22Rv1 (cell line): ENCODE data around the gene RNF187.

Experiments used
- H3K27ac ChIP-seq: fragments of 450-650 bp; 2 replicates; pipeline ENCODE4 v1.5.1; 2017
- CTCF ChIP-seq: fragments of 450-650 bp; IDR thresholded peaks from 2 replicates; pipeline ENCODE4 v1.5.1; 2017; ENCODE audit warnings: mild to moderate bottlenecking
- ZFX ChIP-seq: fragments of 450-650 bp; IDR thresholded peaks from 2 replicates; pipeline ENCODE4 v1.6.1; 2017; ENCODE audit warnings: antibody characterized with exemption, borderline replicate concordance

Gene RNF187

GRCh38 chr1:228488125-228488817 lies 1.1 kb downstream of the RNF187 start:
- TF ChIP-seq ZFX (no peak), CTCF (no peak)
- peak overlapping the region; percentile 97 for H3K27ac ChIP-seq

DNA sequence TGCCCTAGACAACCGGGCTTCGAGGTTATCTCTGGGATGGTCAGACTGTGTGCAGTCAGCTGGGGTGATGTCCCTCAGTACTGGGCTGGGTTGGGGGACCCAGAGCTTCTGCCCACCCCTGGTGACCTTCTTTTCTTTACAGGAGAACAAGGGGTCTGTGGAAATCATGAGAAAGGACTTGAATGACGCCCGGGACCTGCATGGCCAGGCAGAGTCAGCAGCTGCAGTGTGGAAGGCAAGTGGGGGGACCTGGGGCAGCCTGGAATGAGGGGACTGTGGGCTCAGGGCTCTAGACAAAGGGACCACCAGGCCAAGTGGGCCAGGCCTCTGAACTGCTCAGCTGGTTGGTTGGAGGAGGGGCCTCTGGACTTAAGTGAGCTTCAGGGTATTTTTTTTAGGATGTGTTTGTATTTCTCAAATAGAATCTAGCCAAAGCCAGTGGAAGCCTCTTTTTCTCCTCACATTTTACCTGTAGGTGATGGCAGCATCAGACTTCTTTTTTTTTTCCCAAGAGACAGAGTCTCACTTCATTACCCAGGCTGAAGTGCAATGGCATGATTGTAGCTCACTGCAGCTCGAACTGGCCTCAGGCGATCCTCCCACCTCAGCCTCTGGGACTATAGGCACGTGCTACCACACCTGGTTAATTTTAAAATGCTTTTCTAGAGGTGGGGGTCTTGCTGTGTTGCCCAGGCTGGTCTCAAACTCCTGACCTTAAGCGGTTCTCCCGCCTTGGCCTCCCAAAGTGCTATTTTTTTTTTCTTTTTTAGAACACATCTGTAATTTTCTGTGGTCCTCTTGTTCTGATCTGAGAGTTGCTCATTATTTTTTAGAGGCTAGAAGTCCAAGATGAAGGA lies 1.9 kb downstream of the RNF187 start:
- H3K27ac ChIP-seq = peak overlapping the region; percentile 97
- TF ChIP-seq ZFX (no peak), CTCF (no peak)

DNA sequence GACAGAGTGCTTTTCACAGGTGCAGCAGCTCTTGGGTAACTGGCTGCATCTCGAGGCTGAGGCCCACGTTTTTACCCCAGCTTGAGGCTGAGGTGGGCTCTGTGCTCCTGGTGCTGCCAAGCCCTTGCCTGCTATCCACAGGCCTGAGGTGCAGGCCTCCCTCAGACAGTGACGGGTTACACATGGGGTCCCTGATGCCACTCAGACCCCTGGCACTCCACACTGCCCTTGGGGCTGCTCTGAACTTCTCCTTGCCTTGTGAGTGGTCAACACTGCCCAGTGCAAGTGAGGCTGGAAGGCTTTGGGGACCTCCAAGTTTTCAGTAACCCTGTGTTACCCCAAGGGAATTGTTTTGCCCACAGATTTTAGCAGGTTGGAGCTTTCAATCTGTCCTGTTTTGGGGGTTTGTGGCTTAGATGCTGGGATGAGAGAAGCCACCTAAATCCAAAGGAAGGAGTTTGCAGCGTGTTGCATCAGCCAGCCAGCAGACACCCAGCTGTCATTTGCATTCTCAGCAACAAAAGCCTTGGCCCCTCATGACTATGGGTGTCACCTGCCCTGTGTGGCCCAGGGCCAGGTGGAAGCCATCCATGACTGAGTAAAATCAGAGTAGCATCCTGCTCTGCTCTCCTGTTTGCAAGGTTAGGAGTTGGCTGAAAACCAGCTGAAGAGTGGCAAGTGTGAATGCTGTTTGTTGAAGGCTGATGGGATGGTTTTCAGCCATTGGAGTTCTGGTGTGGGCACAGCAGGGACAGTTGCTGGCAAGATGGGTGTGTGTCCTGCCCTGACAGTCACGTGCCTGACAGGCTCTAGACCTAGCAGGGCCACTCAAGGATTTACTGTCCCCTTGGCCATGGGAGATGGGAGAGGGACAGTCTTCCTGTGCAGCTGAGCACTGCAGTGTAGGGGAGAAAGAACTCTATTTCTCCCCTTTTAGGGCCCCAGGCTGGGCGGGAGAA lies 3.2 kb downstream of the RNF187 start:
- H3K27ac ChIP-seq = peak overlapping the region; percentile 97

DNA sequence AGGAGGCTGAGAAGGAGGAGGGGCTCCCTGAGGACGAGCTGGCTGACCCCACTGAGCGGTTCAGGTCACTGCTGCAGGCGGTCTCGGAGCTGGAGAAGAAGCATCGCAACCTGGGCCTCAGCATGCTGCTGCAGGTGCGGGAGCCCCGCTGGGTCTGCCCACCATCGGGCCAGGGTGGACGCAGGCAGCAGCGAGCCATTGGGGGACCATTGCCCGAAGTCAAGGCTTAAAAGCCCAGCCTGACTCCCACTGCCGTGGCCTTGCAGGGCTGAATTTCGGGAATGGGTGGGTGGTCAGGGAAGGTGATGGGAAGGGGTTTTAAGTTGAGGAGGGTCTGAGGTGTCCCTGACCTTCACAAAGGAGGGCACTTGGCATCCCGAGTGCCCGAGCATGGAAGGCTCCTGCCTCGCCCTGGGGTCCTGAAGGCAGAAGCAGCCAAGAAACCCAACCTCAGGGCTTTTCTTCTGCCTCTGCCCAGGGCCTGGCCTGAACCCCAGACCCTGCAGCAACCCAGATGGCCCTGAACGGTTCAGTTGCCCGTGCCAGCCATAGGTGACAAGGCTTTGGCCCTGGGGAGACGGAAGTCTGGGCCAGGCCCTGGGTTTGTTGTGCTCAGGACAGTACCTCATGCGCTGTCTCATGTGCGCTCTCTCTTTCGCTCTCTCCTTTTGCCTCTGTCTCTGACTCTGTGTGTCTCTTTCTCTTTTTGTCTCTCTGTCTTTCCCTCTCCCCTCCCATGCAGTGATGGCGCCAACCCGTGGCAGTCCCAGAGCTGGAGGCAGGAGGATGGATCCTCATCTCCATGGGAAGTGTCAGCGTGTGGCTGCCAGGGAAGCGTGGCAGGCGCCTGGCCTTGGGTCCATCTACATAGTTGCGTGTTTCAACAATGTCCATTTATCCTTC lies 6.2 kb downstream of the RNF187 start:
- no peak overlapping the region for H3K27ac ChIP-seq
- TF ChIP-seq ZFX (no peak), CTCF (no peak)

More for the DNA sequence above, 3.2 kb downstream of the RNF187 start:
- no peak for TF ChIP-seq ZFX
- no peak for TF ChIP-seq CTCF

DNA sequence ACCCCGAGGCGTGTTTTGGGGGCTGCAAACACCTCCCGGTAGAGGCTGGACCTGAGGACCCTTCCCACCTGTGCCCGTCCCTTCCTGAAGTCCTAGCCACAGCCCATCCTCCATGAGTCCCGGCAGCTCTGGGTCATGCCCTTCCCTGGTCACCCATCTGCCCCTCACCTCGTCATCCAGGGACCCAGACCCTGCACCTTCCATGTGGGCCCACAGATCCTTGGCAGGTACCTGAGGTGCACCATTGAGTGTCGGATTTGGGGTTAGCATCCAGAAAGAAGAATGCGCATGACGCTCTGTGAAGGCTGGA lies 6.8 kb downstream of the RNF187 start:
- H3K27ac ChIP-seq = no peak overlapping the region
- TF ChIP-seq CTCF (no peak), ZFX (no peak)

GRCh38 chr1:228494391-228494790 lies 7.2 kb downstream of the RNF187 start:
- TF ChIP-seq ZFX (no peak), CTCF (no peak)
- no peak overlapping the region for H3K27ac ChIP-seq
